ENCODE data around the gene DIS3L2.

DNA sequence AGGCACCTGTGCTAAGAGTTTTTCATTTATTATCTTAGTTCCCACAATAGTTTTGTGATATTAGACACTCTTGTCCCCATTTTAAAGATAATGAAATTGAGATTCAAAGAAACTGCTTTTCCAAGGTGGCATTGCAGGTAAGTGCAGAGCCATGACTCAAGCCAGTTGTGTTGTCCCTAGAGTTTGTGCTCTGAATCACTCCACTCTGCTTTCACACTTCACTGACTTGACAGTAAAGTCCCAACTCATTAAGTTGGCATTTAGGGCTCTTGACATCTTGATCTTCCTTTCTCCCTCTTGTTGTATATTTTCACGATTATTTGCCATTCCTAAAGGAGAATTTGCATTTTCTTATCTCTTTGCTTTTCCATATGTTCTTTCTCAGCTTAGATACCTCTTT lies 114.3 kb downstream of the DIS3L2 start:
- TF ChIP-seq, protein P1, sequence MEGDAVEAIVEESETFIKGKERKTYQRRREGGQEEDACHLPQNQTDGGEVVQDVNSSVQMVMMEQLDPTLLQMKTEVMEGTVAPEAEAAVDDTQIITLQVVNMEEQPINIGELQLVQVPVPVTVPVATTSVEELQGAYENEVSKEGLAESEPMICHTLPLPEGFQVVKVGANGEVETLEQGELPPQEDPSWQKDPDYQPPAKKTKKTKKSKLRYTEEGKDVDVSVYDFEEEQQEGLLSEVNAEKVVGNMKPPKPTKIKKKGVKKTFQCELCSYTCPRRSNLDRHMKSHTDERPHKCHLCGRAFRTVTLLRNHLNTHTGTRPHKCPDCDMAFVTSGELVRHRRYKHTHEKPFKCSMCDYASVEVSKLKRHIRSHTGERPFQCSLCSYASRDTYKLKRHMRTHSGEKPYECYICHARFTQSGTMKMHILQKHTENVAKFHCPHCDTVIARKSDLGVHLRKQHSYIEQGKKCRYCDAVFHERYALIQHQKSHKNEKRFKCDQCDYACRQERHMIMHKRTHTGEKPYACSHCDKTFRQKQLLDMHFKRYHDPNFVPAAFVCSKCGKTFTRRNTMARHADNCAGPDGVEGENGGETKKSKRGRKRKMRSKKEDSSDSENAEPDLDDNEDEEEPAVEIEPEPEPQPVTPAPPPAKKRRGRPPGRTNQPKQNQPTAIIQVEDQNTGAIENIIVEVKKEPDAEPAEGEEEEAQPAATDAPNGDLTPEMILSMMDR (IDR thresholded peaks at IDR 0.05; ENCODE audit: low read length): no peak
- no peak for TF ChIP-seq EZH2 (IDR thresholded peaks at IDR 0.05; ENCODE audit: borderline replicate concordance, low read length)

All from OCI-LY1 (cell line).